KMS-11 (cell line): ENCODE data around the gene DEFB128.
"Not testable (repeated sequence)": the region's sequence is repeated elsewhere in the genome, so short reads cannot be mapped to it uniquely, and the experiment has no call there.

Source experiments
- H2AFZ ChIP-seq: fragments of 200-600 bp; sonication (generic); 2 replicates; pipeline ENCODE4 v1.6.1; 2016; ENCODE audit warnings: antibody characterized with exemption, mixed run types, low read depth
- H3K27ac ChIP-seq: fragments of 200-600 bp; sonication (generic); 2 replicates; pipeline ENCODE4 v1.6.1; 2016; ENCODE audit warnings: mild to moderate bottlenecking, mixed run types
- H3K27me3 ChIP-seq: fragments of 200-600 bp; sonication (generic); 2 replicates; pipeline ENCODE4 v1.6.1; 2017; ENCODE audit warnings: mild to moderate bottlenecking, low read depth, mixed run types, moderate library complexity; ENCODE audit not compliant: insufficient read depth
- H3K36me3 ChIP-seq: fragments of 200-600 bp; sonication (generic); 2 replicates; pipeline ENCODE4 v1.6.1; 2017; ENCODE audit warnings: mild to moderate bottlenecking, mixed run types; ENCODE audit not compliant: insufficient read depth
- H3K4me1 ChIP-seq: fragments of 200-600 bp; sonication (generic); 2 replicates; pipeline ENCODE4 v1.6.1; 2016; ENCODE audit warnings: mild to moderate bottlenecking, low read depth, mixed run types; ENCODE audit not compliant: poor library complexity, severe bottlenecking
- H3K4me2 ChIP-seq: fragments of 200-600 bp; sonication (generic); 2 replicates; pipeline ENCODE4 v1.7.0; 2016; ENCODE audit warnings: mild to moderate bottlenecking, mixed run types
- H3K4me3 ChIP-seq: fragments of 200-600 bp; sonication (generic); IDR thresholded peaks from 2 replicates; pipeline ENCODE4 v1.6.1; 2017; ENCODE audit warnings: low read depth, low read length, mixed read lengths; ENCODE audit not compliant: insufficient read depth
- H3K79me2 ChIP-seq: fragments of 200-600 bp; sonication (generic); 2 replicates; pipeline ENCODE4 v1.6.1; 2016; ENCODE audit warnings: low read depth, mixed run types; ENCODE audit not compliant: insufficient read depth
- H3K9ac ChIP-seq: fragments of 200-600 bp; sonication (generic); 2 replicates; pipeline ENCODE4 v1.6.1; 2016; ENCODE audit warnings: mild to moderate bottlenecking, mixed run types
- H4K20me1 ChIP-seq: fragments of 200-600 bp; sonication (generic); 2 replicates; pipeline ENCODE4 v1.6.1; 2016; ENCODE audit warnings: mild to moderate bottlenecking, mixed run types; ENCODE audit not compliant: insufficient read depth
- CTCF ChIP-seq: fragments of 200-600 bp; sonication (generic); conservative IDR thresholded peaks from 2 replicates; pipeline ENCODE4 v1.6.1; 2017; ENCODE audit warnings: low read depth, mild to moderate bottlenecking, antibody characterized with exemption, low read length, moderate library complexity, mixed read lengths

Gene DEFB128

DNA sequence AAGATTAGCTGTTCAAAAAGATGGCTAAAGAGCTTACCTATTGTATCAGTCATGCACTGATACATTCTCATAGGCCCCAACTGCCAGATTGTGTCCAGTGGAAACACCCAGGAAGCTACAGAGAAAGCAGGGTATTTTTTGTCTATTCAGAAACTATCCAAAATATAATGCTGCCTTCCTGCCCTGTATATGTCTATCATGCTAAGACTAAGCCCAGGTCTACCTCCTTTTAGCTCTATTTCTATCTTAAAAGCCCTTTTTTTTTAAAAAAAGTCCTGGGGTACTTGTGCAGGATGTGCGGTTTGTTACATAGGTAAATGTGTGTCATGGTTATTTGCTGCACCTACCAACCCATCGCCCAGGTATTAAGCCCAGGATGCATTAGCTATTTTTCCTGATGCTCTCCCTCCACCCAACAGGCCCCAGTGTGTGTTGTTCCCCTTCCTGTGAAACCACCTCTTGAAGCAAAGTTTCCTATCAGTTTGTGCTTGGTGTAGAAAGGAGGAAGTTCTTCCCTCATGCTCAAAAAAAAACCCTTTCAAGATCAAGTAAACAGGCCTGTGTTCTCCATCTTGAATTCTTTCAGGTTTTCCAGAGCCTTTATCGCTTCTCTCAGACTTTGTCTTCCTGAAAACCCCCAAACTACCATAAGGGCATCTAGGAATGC is 38.1 kb upstream of the DEFB128 start:
- Histone ChIP-seq H3K4me3 (no peak overlapping the region), H3K27ac (no peak overlapping the region), H2AFZ (no peak overlapping the region), H3K4me2 (no peak overlapping the region), H4K20me1 (no peaks in the 10 kb centered on the region), H3K79me2 (no peaks in the 10 kb centered on the region), H3K4me1 (no peaks in the 10 kb centered on the region), H3K27me3 (no peaks in the 10 kb centered on the region), H3K36me3 (no peaks in the 10 kb centered on the region), H3K9ac (no peak overlapping the region)
- no peak for TF ChIP-seq CTCF

GRCh38 chr20:226958-227357 is 37.4 kb upstream of the DEFB128 start, which contains the start of gene DEFB129:
Gene DEFB129 (plus strand): TSS chr20:227258. CDS start chr20:227289, 31 bp downstream.
- no peak within 1 kb of the TSS for H2AFZ ChIP-seq
- no peaks in the 10 kb centered on the region for H3K4me1 ChIP-seq
- H3K27ac ChIP-seq: no peak within 1 kb of the TSS
- no peaks in the 10 kb centered on the region for H3K79me2 ChIP-seq
- TF ChIP-seq CTCF: no peak
- no peaks in the 10 kb centered on the region for H3K36me3 ChIP-seq
- H3K9ac ChIP-seq: no peak within 1 kb of the TSS
- no peak within 1 kb of the TSS for H3K4me2 ChIP-seq
- H3K4me3 ChIP-seq: no peak within 1 kb of the TSS
- H4K20me1 ChIP-seq: no peaks in the 10 kb centered on the region
- H3K27me3 ChIP-seq: no peaks in the 10 kb centered on the region

DNA sequence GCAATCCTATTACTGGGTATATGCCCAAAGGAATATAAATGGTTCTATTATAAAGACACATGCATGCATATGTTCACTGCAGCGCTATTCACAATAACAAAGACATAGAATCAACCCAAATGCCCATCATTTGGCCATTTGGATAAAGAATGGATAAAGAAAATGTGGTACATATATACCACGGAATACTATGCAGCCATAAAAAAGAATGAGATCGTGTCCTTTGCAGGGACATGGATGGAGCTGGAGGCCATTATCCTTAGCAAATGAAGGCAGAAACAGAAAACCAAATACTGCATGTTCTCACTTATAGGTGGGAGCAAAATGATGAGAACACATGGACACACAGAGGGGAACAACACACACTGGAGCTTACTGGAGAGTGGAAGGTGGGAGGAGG is 36.4 kb upstream of the DEFB128 start:
- H4K20me1 ChIP-seq, H3K9ac ChIP-seq, H2AFZ ChIP-seq, H3K4me2 ChIP-seq, H3K79me2 ChIP-seq, H3K4me1 ChIP-seq, H3K4me3 ChIP-seq, H3K27me3 ChIP-seq, H3K36me3 ChIP-seq, H3K27ac ChIP-seq: not testable (repeated sequence)

- Histone ChIP-seq H3K79me2 (no peaks in the 10 kb centered on the region), H3K4me3 (no peak overlapping the region), H3K27me3 (no peaks in the 10 kb centered on the region), H3K4me1 (no peaks in the 10 kb centered on the region), H4K20me1 (no peaks in the 10 kb centered on the region), H3K4me2 (no peak overlapping the region), H3K9ac (no peak overlapping the region), H3K36me3 (no peaks in the 10 kb centered on the region), H2AFZ (no peak overlapping the region), H3K27ac (no peak overlapping the region)
- no peak for TF ChIP-seq CTCF
Observed at GRCh38 chr20:221258-221830, 31.8 kb upstream of the DEFB128 start.
